ENCODE results near the gene RUFY4. TPM values are rescaled to one million over a fixed set of nuclear protein-coding genes. Genes with fewer than 3 reads are reported as not detected.

The RUFY4 gene
- total and polyA plus RNA-seq, 2 experiments from 2014 or later = 0.27 TPM; not detected in 1

- TF ChIP-seq ZNF462 (CRISPR knock-in tag; IDR thresholded peaks at IDR 0.05) (no peak), CTCF (conservative IDR thresholded peaks at IDR 0.05; ENCODE audit: low read depth in 2 of 2) (no peak), EZH2phosphoT487 (IDR thresholded peaks at IDR 0.05; ENCODE audit: unreplicated experiment) (no peak), ETS1 (IDR thresholded peaks at IDR 0.05) (no peak)
These were observed 48.8 kb upstream of the RUFY4 start (continued) for GRCh38 chr2:218020281-218020680.

- H3K4me3 Mint-ChIP-seq = no peak overlapping the region
- Histone ChIP-seq H3K27me3 (ENCODE audit: insufficient read depth) (no peaks in the 10 kb centered on the region), H3K4me2 (no peak overlapping the region), H3K4me3 (no peak overlapping the region), H3K79me2 (replicated peaks; ENCODE audit: insufficient read depth) (no peaks in the 10 kb centered on the region), H3K4me1 (ENCODE audit: insufficient read depth) (peaks cover 10% of the 10 kb centered on the region), H3F3A (replicated peaks; ENCODE audit: low read depth) (no peaks in the 10 kb centered on the region), H4K20me1 (replicated peaks; ENCODE audit: insufficient read depth) (no peaks in the 10 kb centered on the region), H3K27ac (ENCODE audit: low read depth) (no peak overlapping the region), H2AFZ (no peak overlapping the region), H3K36me3 (ENCODE audit: insufficient read depth) (no peaks in the 10 kb centered on the region), H3K9me2 (ENCODE audit: insufficient read depth) (no peaks in the 10 kb centered on the region)
- no peaks in the 10 kb centered on the region; the same call in 2 of the 3 replicates for H3K36me3 Mint-ChIP-seq (ENCODE audit: low read depth)
- H3K27me3 Mint-ChIP-seq (ENCODE audit: insufficient read depth, low read depth, poor library complexity) = peaks cover 21% of the 10 kb centered on the region
- H3K27ac Mint-ChIP-seq = no peak overlapping the region
- TF ChIP-seq JUNB (IDR thresholded peaks at IDR 0.05; ENCODE audit: unreplicated experiment) (no peak), CTCF (conservative IDR thresholded peaks at IDR 0.05; ENCODE audit: low read depth in 2 of 2) (peak in 1 of 2 experiments; percentile 57; a peak in 2 of 4 replicates), EZH2 (IDR thresholded peaks at IDR 0.05; ENCODE audit: low read depth, unreplicated experiment) (no peak), POLR2AphosphoS5 (IDR thresholded peaks at IDR 0.05; ENCODE audit: low read depth) (no peak)
- no peak for DNase-seq (ENCODE audit: low spot score)
- no peaks in the 10 kb centered on the region for H3K9me3 Mint-ChIP-seq
- ATAC-seq = peak; percentile 22; the same call in 2 of the 3 replicates
- H3K4me1 Mint-ChIP-seq = peaks cover 42% of the 10 kb centered on the region
These were observed 48.0 kb upstream of the RUFY4 start for GRCh38 chr2:218020966-218021535.

All from GM23338 (cell line).